ENCODE data around the gene BTG4. TPM values are rescaled to one million over a fixed set of nuclear protein-coding genes. Genes with fewer than 3 reads are reported as not detected.

BTG4 gene
- total RNA-seq, 6 experiments from 2014 or later = not detected

- WGBS (ENCODE audit: insufficient coverage, low coverage, low lambda C conversion rate, missing lambda C conversion rate) = 66% methylated on average over 2 of the region's 2 CpGs
- TF ChIP-seq POLR2A (IDR thresholded peaks at IDR 0.05) (no peak), CTCF (IDR thresholded peaks at IDR 0.05) (no peak)
- H3K4me1 ChIP-seq = no peaks in the 10 kb centered on the region
These were observed 38.1 kb upstream of the BTG4 start for GRCh38 chr11:111550258-111550657.

GRCh38 chr11:111549869-111550203 is 37.6 kb upstream of the BTG4 start:
- intact Hi-C loops (cut with DNase I) = no loop called here
- ATAC-seq = no peak
- no peaks in the 10 kb centered on the region for H3K27me3 ChIP-seq
- DNase-seq = no peak
- TF ChIP-seq POLR2A (IDR thresholded peaks at IDR 0.05) (no peak), CTCF (IDR thresholded peaks at IDR 0.05) (no peak)
- no peaks in the 10 kb centered on the region for H3K36me3 ChIP-seq
- WGBS (ENCODE audit: insufficient coverage, low coverage, low lambda C conversion rate, missing lambda C conversion rate) = 52% methylated on average over 3 of the region's 3 CpGs
- H3K27ac ChIP-seq = no peak overlapping the region
- H3K4me3 ChIP-seq = no peak overlapping the region
- no peaks in the 10 kb centered on the region for H3K9me3 ChIP-seq
- H3K4me1 ChIP-seq = no peaks in the 10 kb centered on the region

More at GRCh38 chr11:111550258-111550657, 38.1 kb upstream of the BTG4 start:
- ATAC-seq (no peak), DNase-seq (no peak)
- H3K27me3 ChIP-seq = no peaks in the 10 kb centered on the region
- H3K36me3 ChIP-seq = no peaks in the 10 kb centered on the region
- intact Hi-C loops (cut with DNase I) = no loop called here
- H3K9me3 ChIP-seq = no peaks in the 10 kb centered on the region
- no peak overlapping the region for H3K4me3 ChIP-seq
- H3K27ac ChIP-seq = no peak overlapping the region

GRCh38 chr11:111549196-111549868 is 37.1 kb upstream of the BTG4 start:
- TF ChIP-seq POLR2A (IDR thresholded peaks at IDR 0.05) = no peak
- TF ChIP-seq CTCF (IDR thresholded peaks at IDR 0.05) = no peak
- intact Hi-C loops (cut with DNase I) = no loop called here
- 52% methylated on average over 5 of the region's 11 CpGs for WGBS (ENCODE audit: insufficient coverage, low coverage, low lambda C conversion rate, missing lambda C conversion rate)
- Histone ChIP-seq H3K4me3 (no peak overlapping the region), H3K27me3 (no peaks in the 10 kb centered on the region), H3K9me3 (no peaks in the 10 kb centered on the region), H3K36me3 (no peaks in the 10 kb centered on the region), H3K4me1 (no peaks in the 10 kb centered on the region), H3K27ac (no peak overlapping the region)
- DNase-seq (no peak), ATAC-seq (no peak)

GRCh38 chr11:111548525-111548924 is 36.3 kb upstream of the BTG4 start:
- no peak for ATAC-seq
- TF ChIP-seq CTCF (IDR thresholded peaks at IDR 0.05) (no peak), POLR2A (IDR thresholded peaks at IDR 0.05) (no peak)

More at GRCh38 chr11:111548525-111548924, 36.3 kb upstream of the BTG4 start:
- no peaks in the 10 kb centered on the region for H3K36me3 ChIP-seq
- no peaks in the 10 kb centered on the region for H3K9me3 ChIP-seq
- DNase-seq = no peak
- H3K27ac ChIP-seq = no peak overlapping the region
- H3K4me3 ChIP-seq = no peak overlapping the region
- intact Hi-C loops (cut with DNase I) = no loop called here
- no peaks in the 10 kb centered on the region for H3K4me1 ChIP-seq
- 80% methylated on average over 2 of the region's 2 CpGs for WGBS (ENCODE audit: insufficient coverage, low coverage, low lambda C conversion rate, missing lambda C conversion rate)
- H3K27me3 ChIP-seq = no peaks in the 10 kb centered on the region

All from right lobe of liver (tissue), 6 donors.